Epithelial cell of esophagus (primary cell): Measurements from ENCODE around the gene PDLIM3.

Experiments used
- DNase-seq: peaks from one replicate; pipeline ENCODE4 v3.0.0; 2010; ENCODE audit warnings: low read depth
- H3K4me3 ChIP-seq: 2 replicates; pipeline ENCODE4 v1.5.1; 2011; ENCODE audit warnings: mild to moderate bottlenecking, low read length, control low read depth
- TF ChIP-seq, protein P1 (sequence below): IDR thresholded peaks from 2 replicates; pipeline ENCODE4 v1.5.1; 2011; ENCODE audit warnings: low read depth, mild to moderate bottlenecking, low read length, control low read depth, inconsistent platforms; ENCODE audit not compliant: insufficient read depth; ENCODE audit errors: missing control alignments

PDLIM3 gene, protein sequence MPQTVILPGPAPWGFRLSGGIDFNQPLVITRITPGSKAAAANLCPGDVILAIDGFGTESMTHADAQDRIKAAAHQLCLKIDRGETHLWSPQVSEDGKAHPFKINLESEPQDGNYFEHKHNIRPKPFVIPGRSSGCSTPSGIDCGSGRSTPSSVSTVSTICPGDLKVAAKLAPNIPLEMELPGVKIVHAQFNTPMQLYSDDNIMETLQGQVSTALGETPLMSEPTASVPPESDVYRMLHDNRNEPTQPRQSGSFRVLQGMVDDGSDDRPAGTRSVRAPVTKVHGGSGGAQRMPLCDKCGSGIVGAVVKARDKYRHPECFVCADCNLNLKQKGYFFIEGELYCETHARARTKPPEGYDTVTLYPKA

DNA sequence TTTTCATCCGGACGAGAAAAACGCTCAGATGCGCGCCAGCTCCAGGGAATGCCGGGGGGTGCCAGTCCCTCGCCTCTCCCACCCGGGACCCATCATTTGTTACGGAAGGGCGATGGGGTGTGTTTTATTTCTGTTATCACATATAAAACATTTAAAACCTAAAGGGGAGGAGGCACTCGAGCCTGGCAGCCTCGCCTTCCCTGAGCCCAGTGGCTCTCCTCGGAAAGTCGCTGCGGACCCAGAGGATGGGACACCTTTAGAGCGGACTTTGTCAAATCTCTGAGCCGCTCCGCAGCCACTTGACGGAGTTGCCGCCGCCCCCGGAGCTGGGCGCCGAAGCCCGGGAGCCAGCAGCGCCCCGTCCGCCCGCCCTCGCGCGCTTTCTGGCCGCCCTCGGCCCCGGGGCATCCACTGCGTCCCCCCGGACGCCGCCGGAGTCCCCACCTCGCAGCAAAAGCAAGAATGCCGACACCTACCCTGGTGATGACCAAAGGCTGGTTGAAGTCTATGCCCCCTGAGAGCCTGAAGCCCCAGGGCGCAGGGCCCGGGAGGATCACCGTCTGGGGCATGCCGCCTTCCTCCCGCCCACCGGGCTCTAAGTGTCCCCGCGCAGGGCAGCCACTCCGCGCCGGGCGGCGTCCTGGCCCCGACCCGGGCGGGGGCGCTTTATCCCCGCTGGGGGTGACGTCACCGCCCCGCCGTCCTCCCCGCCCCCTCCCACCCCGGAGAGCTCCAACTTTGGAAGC lies at the start of gene PDLIM3:
TSS of gene PDLIM3 (minus strand) at position 642 of the 746 bp plus-strand sequence. CDS start at position 569, 73 bp downstream.
- H3K4me3 ChIP-seq = peak within 1 kb of the TSS; percentile 50
- peak; percentile 41 for DNase-seq
- TF ChIP-seq, protein P1, sequence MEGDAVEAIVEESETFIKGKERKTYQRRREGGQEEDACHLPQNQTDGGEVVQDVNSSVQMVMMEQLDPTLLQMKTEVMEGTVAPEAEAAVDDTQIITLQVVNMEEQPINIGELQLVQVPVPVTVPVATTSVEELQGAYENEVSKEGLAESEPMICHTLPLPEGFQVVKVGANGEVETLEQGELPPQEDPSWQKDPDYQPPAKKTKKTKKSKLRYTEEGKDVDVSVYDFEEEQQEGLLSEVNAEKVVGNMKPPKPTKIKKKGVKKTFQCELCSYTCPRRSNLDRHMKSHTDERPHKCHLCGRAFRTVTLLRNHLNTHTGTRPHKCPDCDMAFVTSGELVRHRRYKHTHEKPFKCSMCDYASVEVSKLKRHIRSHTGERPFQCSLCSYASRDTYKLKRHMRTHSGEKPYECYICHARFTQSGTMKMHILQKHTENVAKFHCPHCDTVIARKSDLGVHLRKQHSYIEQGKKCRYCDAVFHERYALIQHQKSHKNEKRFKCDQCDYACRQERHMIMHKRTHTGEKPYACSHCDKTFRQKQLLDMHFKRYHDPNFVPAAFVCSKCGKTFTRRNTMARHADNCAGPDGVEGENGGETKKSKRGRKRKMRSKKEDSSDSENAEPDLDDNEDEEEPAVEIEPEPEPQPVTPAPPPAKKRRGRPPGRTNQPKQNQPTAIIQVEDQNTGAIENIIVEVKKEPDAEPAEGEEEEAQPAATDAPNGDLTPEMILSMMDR = no peak

DNA sequence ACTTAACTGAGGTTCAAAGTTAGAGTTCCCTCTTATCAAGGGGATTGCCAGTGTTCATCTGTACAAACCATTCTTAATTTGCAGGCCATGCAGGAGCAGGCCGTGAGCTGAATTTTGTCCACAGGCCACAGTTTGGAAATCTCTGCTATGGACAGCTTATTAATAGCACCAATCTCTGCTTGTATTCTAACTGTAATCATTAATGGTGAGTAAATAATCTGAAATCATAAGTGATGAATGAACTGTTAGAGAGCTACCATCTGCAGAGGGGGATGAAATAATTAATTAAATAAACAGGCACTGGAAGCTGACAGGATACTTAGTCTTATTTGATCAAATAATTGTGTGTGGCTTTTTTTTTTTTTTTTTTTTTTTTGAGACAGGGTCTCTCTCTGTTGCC lies 48.5 kb upstream of the PDLIM3 start:
- TF ChIP-seq, protein P1 = no peak
- no peak overlapping the region for H3K4me3 ChIP-seq
- DNase-seq = no peak

DNA sequence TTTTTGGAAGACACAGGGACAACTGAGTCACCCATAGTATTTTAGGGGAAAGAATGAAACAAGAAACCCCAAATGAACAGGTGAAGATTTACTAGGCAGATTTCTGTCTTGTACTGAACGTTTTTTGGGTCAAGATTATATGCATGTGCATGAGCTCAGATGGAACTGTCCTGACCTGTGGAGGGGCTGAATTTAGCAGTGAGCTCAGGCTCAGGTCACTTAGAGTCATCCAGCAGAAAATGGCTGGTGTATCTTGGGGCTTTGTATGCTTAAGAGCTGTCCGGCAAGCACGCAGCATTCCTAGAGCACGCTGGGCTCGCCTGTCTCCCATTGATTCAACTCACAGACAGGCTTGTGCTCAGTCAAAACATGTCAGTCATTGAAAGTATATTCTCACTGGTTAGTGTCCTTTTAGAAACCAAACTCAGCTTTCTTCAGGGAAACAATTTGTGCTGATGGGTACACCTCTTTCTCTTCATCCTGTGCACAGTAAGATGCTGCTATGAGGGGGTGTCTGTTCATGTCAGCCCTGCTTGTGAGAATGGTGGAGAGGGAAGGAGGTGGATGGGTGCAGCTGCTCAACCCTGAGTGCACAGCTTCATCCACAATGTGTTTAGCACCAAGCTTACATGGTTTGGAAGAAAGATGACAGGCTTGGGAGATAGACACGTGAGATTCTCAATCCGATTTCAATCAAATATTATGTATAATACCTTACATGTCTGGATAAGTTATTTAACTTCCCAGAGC lies 47.5 kb upstream of the PDLIM3 start:
- H3K4me3 ChIP-seq = no peak overlapping the region
- DNase-seq = peak; percentile 15
- TF ChIP-seq, protein P1 = no peak

DNA sequence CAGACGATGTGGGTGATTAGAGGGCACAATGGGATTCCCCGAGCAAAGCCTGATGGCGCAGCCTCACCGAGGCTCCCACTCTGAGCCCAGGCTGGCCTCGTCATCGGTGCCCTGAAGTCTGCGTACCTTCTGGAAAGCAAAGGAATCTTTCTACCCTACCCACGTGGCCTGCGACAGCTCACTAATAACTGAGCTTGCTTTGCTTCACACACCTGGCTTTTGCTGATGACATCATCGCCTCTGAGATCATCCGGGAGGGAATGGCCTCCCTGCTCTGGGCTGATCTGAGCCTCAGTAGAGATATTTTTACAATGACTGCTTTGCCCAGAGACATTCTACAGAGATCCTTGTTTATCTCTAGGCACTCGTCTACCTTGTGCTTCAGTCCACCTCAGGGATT lies 45.4 kb upstream of the PDLIM3 start:
- TF ChIP-seq, protein P1 = no peak
- peak; percentile 52 for DNase-seq
- no peak overlapping the region for H3K4me3 ChIP-seq

DNA sequence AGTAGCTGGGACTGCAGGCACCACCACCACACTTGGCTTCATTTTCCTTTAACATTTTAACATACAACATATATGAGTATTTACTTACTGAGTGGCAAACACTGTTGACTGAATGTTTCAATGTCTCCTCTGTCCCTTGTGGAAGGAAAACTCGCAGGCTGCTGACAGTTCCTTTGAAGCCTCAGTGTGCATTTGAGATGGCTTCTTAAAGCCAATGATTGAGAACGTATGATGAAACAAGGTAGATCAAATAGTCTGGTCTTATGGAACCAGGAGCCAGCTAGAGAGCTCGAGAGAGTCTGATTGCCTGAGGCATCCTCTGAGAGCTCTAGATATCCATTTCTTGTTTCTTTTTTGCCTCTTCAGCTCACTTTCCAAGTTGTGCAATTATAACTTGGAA lies 43.0 kb upstream of the PDLIM3 start:
- TF ChIP-seq, protein P1 = no peak
- no peak overlapping the region for H3K4me3 ChIP-seq
- no peak for DNase-seq

DNA sequence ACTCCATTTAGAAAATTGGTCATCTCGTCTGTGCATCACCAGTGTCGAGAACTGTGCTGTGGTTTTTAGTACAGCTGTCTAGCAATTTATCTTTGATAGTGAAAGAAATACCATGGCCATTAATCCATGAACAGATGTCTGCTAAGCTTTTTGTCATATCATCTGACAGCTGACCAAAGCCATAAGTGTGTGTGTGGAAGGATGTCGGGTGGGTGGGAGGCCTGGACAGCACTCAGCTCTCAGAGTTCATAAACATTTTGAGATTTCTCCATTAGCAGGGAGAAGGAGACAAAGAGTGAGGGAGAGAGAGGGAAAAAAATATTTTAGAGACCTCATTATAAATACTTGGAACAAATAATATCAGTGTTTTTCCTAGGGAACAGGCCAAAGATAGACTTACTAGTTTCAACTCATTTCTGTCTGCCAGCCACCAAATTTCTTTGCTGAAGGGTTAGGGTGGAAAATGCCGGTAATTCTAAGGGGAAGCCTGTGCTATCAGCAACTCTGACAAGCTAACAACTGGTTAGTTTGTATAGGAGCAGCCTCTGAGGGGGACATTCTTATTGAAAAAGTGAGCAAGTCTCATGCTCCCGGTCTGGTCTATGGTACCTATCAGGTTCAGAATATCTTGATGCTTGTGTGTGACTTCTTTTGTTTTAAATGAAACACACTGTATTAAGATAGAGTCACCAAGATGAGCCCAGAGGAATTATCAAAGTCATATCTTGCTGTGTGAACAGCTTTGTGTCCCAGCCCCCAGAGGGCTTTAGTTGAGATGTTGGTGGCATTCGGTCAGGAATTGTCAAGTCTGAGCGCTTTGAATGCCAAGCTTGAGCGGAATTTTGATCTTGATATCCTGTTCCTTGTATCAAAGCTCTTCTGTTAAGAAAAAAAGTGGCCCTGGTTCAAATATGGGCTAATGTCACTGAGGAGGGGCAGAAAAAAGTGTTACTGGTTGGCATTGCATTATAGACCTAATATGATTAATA lies 41.9 kb upstream of the PDLIM3 start:
- H3K4me3 ChIP-seq = no peak overlapping the region
- TF ChIP-seq, protein P1 = no peak
- DNase-seq = no peak
